Epithelial cell of esophagus (primary cell): ENCODE data around the gene THAP12.

Experiments
- DNase-seq: peaks from one replicate; pipeline ENCODE4 v3.0.0; 2010; ENCODE audit warnings: low read depth
- H3K4me3 ChIP-seq: 2 replicates; pipeline ENCODE4 v1.5.1; 2011; ENCODE audit warnings: mild to moderate bottlenecking, low read length, control low read depth
- CTCF ChIP-seq: IDR thresholded peaks from 2 replicates; pipeline ENCODE4 v1.5.1; 2011; ENCODE audit warnings: low read depth, mild to moderate bottlenecking, low read length, control low read depth, inconsistent platforms; ENCODE audit not compliant: insufficient read depth; ENCODE audit errors: missing control alignments

THAP12 gene

GRCh38 chr11:76339221-76339620 lies 41.7 kb downstream of the THAP12 start:
- no peak for TF ChIP-seq CTCF
- DNase-seq = no peak
- no peak overlapping the region for H3K4me3 ChIP-seq

DNA sequence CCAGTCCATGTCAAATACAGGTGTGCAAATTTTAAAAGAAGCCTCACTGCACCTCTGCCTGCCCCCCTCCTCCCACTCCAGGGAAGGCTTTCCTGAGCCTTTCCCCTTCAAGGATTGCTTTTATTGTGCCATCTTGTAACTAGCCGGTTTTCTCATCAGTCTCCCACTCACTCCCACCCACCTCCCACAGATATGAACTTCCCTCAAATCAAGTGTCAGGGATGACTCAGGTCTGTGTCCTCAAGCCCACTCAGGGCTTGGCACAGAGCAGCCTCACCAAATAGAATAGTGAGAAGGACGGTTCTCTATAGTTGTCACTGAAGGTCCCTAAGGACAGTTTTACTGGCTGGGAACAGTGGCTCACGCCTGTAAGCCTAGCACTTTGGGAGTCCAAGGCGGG lies 43.0 kb downstream of the THAP12 start:
- no peak overlapping the region for H3K4me3 ChIP-seq
- DNase-seq = no peak
- TF ChIP-seq CTCF = no peak

- no peak for DNase-seq
- H3K4me3 ChIP-seq = no peak overlapping the region
- TF ChIP-seq CTCF = no peak
These were observed 43.5 kb downstream of the THAP12 start for GRCh38 chr11:76337469-76337868.

DNA sequence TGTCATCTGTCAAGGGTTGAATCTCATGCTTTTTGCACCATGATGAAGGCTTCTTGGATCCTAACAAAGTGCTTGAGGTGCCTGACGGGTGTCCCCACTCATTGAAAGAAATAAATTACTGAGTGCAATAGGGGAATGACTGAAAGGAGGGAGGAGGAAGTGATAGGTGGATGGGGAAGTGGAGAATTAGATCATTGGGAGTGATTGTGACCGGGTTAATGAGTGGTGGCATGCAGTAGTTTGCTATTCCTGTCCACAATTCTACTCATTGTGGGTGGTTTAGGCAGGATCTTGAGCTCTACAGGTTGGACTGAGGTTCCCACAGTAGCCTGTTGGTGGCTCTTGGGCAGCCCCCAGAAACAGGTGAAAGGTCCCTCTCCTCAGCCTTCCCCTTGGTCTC lies 44.3 kb downstream of the THAP12 start:
- DNase-seq = no peak
- no peak for TF ChIP-seq CTCF
- no peak overlapping the region for H3K4me3 ChIP-seq

GRCh38 chr11:76335842-76336241 lies 45.1 kb downstream of the THAP12 start:
- no peak overlapping the region for H3K4me3 ChIP-seq
- no peak for TF ChIP-seq CTCF
- no peak for DNase-seq

DNA sequence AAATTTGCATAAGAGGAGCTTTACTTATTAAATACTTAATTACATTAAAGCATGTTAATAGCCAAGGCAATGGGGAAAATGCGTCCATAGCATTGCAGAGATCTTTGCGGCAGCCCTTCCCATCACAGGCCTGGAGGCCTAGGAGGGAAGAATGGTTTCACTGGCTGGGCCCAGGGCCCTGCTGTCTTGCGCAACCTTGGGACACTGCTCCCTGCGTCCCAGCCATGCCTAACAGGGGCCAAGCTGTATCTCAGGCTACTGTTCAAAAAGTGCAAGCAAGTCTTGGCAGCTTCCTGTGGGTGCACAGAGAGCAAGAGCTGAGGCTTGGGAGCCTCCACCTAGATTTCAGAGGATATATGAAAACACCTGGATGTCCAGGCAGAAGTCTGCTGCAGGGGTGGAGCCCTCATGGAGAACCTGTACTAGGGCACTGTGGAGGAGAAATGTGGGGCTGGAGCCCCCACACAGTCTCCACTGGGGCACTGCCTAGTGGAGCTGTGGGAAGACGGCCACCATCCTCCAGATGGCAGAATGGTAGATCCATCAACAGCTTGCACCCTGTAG lies 46.0 kb downstream of the THAP12 start:
- no peak for TF ChIP-seq CTCF
- no peak for DNase-seq
- no peak overlapping the region for H3K4me3 ChIP-seq

GRCh38 chr11:76330651-76331050 lies 50.3 kb downstream of the THAP12 start:
- no peak for TF ChIP-seq CTCF
- no peak for DNase-seq
- H3K4me3 ChIP-seq = no peak overlapping the region
